Muscle of leg (tissue), 11 donors: ENCODE measurements around the gene CSMD2. TPM values are rescaled to one million over a fixed set of nuclear protein-coding genes. Genes with fewer than 3 reads are reported as not detected.
A peak's percentile ranks its signal among the peaks of the same experiment; 100 is the strongest.

Experiments used
- DNase-seq: peaks from one replicate; pipeline ENCODE4 v3.0.0; 2013
- H3K27ac ChIP-seq: one replicate; pipeline ENCODE4 v1.5.1; 2013; ENCODE audit warnings: mild to moderate bottlenecking, low read length, control low read depth
- H3K27me3 ChIP-seq: one replicate; pipeline ENCODE4 v1.6.1; 2013; ENCODE audit warnings: low read length; ENCODE audit not compliant: control insufficient read depth, insufficient read depth
- H3K36me3 ChIP-seq: one replicate; pipeline ENCODE4 v1.6.1; 2013; ENCODE audit warnings: low read length; ENCODE audit not compliant: control insufficient read depth, insufficient read depth
- H3K4me1 ChIP-seq: one replicate; pipeline ENCODE4 v1.6.1; 2013; ENCODE audit warnings: low read length; ENCODE audit not compliant: control insufficient read depth, insufficient read depth
- H3K4me3 ChIP-seq: one replicate; pipeline ENCODE4 v1.5.1; 2013; ENCODE audit warnings: low read length, control low read depth
- H3K9me3 ChIP-seq: replicated peaks from 2 replicates; pipeline ENCODE4 v1.6.1; 2013; ENCODE audit warnings: low read depth, low read length; ENCODE audit not compliant: control insufficient read depth
- WGBS: methylation state at CpG from one replicate; pipeline ENCODE4 v1.1.5; 2013; ENCODE audit warnings: missing lambda C conversion rate; ENCODE audit not compliant: insufficient coverage; 5-methylcytosine and 5-hydroxymethylcytosine counted together
- polyA plus RNA-seq, 8 donors: library from polyadenylated mRNA; unstranded; fragments of 120-200 nt; gene quantifications; one replicate each; pipeline versions ENCODE4 v1.2.1 to v1.2.3, GENCODE V29; 2013; ENCODE audit warnings: inconsistent platforms in 1 of 8, low replicate concordance in 1 of 8; ENCODE audit not compliant: insufficient read length in 8 of 8, insufficient read depth in 1 of 8
- total RNA-seq: library from RNA; stranded (reverse); fragments of 120-200 nt; gene quantifications from one replicate; pipeline ENCODE4 v1.2.4, GENCODE V29; 2013

The CSMD2 gene
- total and polyA plus RNA-seq, 9 donors: 0.27 to 1.6 (median 0.52) TPM

- no peaks in the 10 kb centered on the region for H3K36me3 ChIP-seq
- H3K4me3 ChIP-seq: no peak overlapping the region
- 90% methylated on average over 33 of the region's 35 CpGs for WGBS
- H3K27me3 ChIP-seq: no peaks in the 10 kb centered on the region
- no peak overlapping the region for H3K27ac ChIP-seq
- no peak for DNase-seq
- H3K9me3 ChIP-seq: no peaks in the 10 kb centered on the region
- H3K4me1 ChIP-seq: peaks cover 22% of the 10 kb centered on the region
Measured at GRCh38 chr1:33624991-33625870, 539.8 kb downstream of the CSMD2 start.

GRCh38 chr1:33624261-33624990 lies 540.6 kb downstream of the CSMD2 start:
- H3K4me1 ChIP-seq: peaks cover 22% of the 10 kb centered on the region
- H3K9me3 ChIP-seq: no peaks in the 10 kb centered on the region
- no peaks in the 10 kb centered on the region for H3K36me3 ChIP-seq
- no peak for DNase-seq
- WGBS: 89% methylated on average over 24 of the region's 25 CpGs
- no peak overlapping the region for H3K4me3 ChIP-seq
- no peak overlapping the region for H3K27ac ChIP-seq
- H3K27me3 ChIP-seq: no peaks in the 10 kb centered on the region

GRCh38 chr1:33623811-33624210 lies 541.2 kb downstream of the CSMD2 start:
- Histone ChIP-seq H3K4me1 (peaks cover 22% of the 10 kb centered on the region), H3K36me3 (no peaks in the 10 kb centered on the region), H3K27me3 (peaks cover 2% of the 10 kb centered on the region), H3K4me3 (no peak overlapping the region), H3K27ac (no peak overlapping the region), H3K9me3 (no peaks in the 10 kb centered on the region)
- no peak for DNase-seq
- WGBS: 64% methylated on average over 4 of the region's 4 CpGs

- WGBS: 100% methylated on average over 1 of the region's 1 CpG
- DNase-seq: no peak
Measured at GRCh38 chr1:33622757-33623156, 542.3 kb downstream of the CSMD2 start.

GRCh38 chr1:33618636-33619035 lies 546.4 kb downstream of the CSMD2 start:
- no peaks in the 10 kb centered on the region for H3K36me3 ChIP-seq
- no peak overlapping the region for H3K27ac ChIP-seq
- 75% methylated on average over 1 of the region's 1 CpG for WGBS
- no peak for DNase-seq
- H3K27me3 ChIP-seq: peaks cover 7% of the 10 kb centered on the region
- no peaks in the 10 kb centered on the region for H3K9me3 ChIP-seq
- H3K4me1 ChIP-seq: no peaks in the 10 kb centered on the region
- no peak overlapping the region for H3K4me3 ChIP-seq

More at GRCh38 chr1:33622757-33623156, 542.3 kb downstream of the CSMD2 start:
- H3K4me3 ChIP-seq: no peak overlapping the region
- H3K27ac ChIP-seq: no peak overlapping the region
- peaks cover 2% of the 10 kb centered on the region for H3K27me3 ChIP-seq
- H3K9me3 ChIP-seq: no peaks in the 10 kb centered on the region
- no peaks in the 10 kb centered on the region for H3K36me3 ChIP-seq
- H3K4me1 ChIP-seq: peaks cover 22% of the 10 kb centered on the region

- DNase-seq: no peak
- Histone ChIP-seq H3K27me3 (peaks cover 10% of the 10 kb centered on the region), H3K9me3 (no peaks in the 10 kb centered on the region), H3K4me1 (no peaks in the 10 kb centered on the region), H3K27ac (no peak overlapping the region), H3K36me3 (no peaks in the 10 kb centered on the region), H3K4me3 (no peak overlapping the region)
- WGBS: 60% methylated on average over 1 of the region's 9 CpGs
Measured at GRCh38 chr1:33617451-33617850, 547.6 kb downstream of the CSMD2 start.

- no peak for DNase-seq
- Histone ChIP-seq H3K27me3 (peaks cover 10% of the 10 kb centered on the region), H3K4me1 (no peaks in the 10 kb centered on the region), H3K27ac (no peak overlapping the region), H3K4me3 (no peak overlapping the region), H3K36me3 (no peaks in the 10 kb centered on the region), H3K9me3 (no peaks in the 10 kb centered on the region)
- 58% methylated on average over 3 of the region's 6 CpGs for WGBS
Measured at GRCh38 chr1:33616780-33617179, 548.2 kb downstream of the CSMD2 start.

- H3K36me3 ChIP-seq: no peaks in the 10 kb centered on the region
- H3K4me1 ChIP-seq: peaks cover 2% of the 10 kb centered on the region
- no peak for DNase-seq
- H3K27me3 ChIP-seq: peaks cover 10% of the 10 kb centered on the region
- no peak overlapping the region for H3K27ac ChIP-seq
- no peak overlapping the region for H3K4me3 ChIP-seq
- no peaks in the 10 kb centered on the region for H3K9me3 ChIP-seq
- 0% methylated on average over 4 of the region's 7 CpGs for WGBS
Measured at GRCh38 chr1:33615546-33615945, 549.5 kb downstream of the CSMD2 start.

- Histone ChIP-seq H3K27me3 (peaks cover 6% of the 10 kb centered on the region), H3K4me3 (no peak overlapping the region), H3K9me3 (no peaks in the 10 kb centered on the region), H3K36me3 (no peaks in the 10 kb centered on the region), H3K4me1 (peaks cover 8% of the 10 kb centered on the region), H3K27ac (no peak overlapping the region)
- peak; percentile 14 for DNase-seq
- WGBS: 57% methylated on average over 4 of the region's 14 CpGs
Measured at GRCh38 chr1:33610864-33611455, 554.1 kb downstream of the CSMD2 start.

GRCh38 chr1:33610391-33610790 lies 554.6 kb downstream of the CSMD2 start:
- DNase-seq: no peak
- Histone ChIP-seq H3K4me3 (no peak overlapping the region), H3K4me1 (peaks cover 8% of the 10 kb centered on the region), H3K27me3 (peaks cover 6% of the 10 kb centered on the region), H3K27ac (no peak overlapping the region), H3K9me3 (no peaks in the 10 kb centered on the region), H3K36me3 (no peaks in the 10 kb centered on the region)
- 50% methylated on average over 3 of the region's 3 CpGs for WGBS
